Measurements from ENCODE around the gene ALG14.

DNA sequence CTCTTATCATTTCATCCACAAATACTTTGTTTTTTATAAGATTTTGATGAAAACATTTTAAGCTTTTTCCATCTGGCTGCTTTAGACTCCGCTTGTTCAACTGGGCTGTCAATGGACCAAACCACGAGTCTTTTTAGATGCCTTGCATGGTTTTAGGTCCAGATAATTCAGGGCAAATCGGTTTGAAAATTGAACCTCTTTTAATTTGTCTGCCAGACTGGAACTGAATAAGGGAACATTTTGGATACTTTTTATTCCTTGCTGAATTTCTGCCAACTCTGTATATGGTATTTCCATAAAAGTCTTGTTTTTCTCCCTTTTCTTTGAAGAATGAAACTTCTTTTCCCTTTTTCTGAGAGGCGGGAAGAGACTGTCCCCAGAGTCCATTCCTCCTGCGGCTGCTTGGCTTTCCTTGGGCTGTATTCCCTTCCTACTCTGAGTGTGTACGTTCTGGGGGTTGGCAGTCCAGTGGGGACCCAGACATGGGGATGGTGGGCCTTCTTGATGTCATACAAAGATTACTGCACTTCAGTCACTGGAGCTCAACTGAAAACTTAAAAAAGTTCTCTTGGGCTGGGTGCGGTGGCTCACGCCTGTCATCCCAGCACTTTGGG is 99.3 kb downstream of the ALG14 start:
- TF ChIP-seq, protein P1, sequence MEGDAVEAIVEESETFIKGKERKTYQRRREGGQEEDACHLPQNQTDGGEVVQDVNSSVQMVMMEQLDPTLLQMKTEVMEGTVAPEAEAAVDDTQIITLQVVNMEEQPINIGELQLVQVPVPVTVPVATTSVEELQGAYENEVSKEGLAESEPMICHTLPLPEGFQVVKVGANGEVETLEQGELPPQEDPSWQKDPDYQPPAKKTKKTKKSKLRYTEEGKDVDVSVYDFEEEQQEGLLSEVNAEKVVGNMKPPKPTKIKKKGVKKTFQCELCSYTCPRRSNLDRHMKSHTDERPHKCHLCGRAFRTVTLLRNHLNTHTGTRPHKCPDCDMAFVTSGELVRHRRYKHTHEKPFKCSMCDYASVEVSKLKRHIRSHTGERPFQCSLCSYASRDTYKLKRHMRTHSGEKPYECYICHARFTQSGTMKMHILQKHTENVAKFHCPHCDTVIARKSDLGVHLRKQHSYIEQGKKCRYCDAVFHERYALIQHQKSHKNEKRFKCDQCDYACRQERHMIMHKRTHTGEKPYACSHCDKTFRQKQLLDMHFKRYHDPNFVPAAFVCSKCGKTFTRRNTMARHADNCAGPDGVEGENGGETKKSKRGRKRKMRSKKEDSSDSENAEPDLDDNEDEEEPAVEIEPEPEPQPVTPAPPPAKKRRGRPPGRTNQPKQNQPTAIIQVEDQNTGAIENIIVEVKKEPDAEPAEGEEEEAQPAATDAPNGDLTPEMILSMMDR (IDR thresholded peaks at IDR 0.05) = no peak
- TF ChIP-seq POLR2A (IDR thresholded peaks at IDR 0.05) = no peak
